ENCODE measurements around the gene OAT.

- TF ChIP-seq EGR1 (IDR thresholded peaks at IDR 0.05; ENCODE audit: low read depth in 2 of 2) (no peak), TAF1 (conservative IDR thresholded peaks at IDR 0.05) (no peak), CTCF (IDR thresholded peaks at IDR 0.05; ENCODE audit: low read depth, low read length, missing input control) (no peak), RAD21 (IDR thresholded peaks at IDR 0.05) (no peak), RXRA (IDR thresholded peaks at IDR 0.05) (no peak), NR2F2 (IDR thresholded peaks at IDR 0.05) (no peak), MAX (IDR thresholded peaks at IDR 0.05) (no peak), ZBTB33 (IDR thresholded peaks at IDR 0.05) (no peak), FOXA2 (IDR thresholded peaks at IDR 0.05) (no peak), SP1 (IDR thresholded peaks at IDR 0.05) (no peak)
These were observed 69.9 kb downstream of the OAT start for GRCh38 chr10:124348801-124349200.
